K562 (cell line): Measurements from ENCODE around the gene DYRK1B.

Experiments used
- EGR1 ChIP-seq: fragments of 450-650 bp; conservative IDR thresholded peaks from 2 replicates; pipeline ENCODE4 v1.6.1; 2017; ENCODE audit warnings: mild to moderate bottlenecking
- FOS ChIP-seq: IDR thresholded peaks from 3 replicates; pipeline ENCODE4 v1.6.1; 2011; ENCODE audit not compliant: insufficient read length; ENCODE audit errors: extremely low read depth
- KLF10 ChIP-seq: fragments of 250-450 bp; sonication (Bioruptor Pico); IDR thresholded peaks from 2 replicates; pipeline ENCODE4 v1.6.1; 2021; ENCODE audit warnings: matching md5 sums
- TF ChIP-seq, protein P1 (sequence below), 3 experiments: fragments of 200-800 bp in 1 of 3; fragments of 250-450 bp in 1 of 3; fragments of 450-650 bp in 1 of 3; sonication (Bioruptor Pico) in 1 of 3; sonication (Bioruptor generic) in 1 of 3; formaldehyde crosslinking in 1 of 3; IDR thresholded peaks; 2 replicates each; pipeline versions ENCODE4 v1.6.1 to v1.8.0; 2016 to 2022; ENCODE audit warnings: mild to moderate bottlenecking in 2 of 3, missing genetic modification characterization in 2 of 3, missing compliant biosample characterization in 1 of 3, moderate library complexity in 1 of 3

DNA sequence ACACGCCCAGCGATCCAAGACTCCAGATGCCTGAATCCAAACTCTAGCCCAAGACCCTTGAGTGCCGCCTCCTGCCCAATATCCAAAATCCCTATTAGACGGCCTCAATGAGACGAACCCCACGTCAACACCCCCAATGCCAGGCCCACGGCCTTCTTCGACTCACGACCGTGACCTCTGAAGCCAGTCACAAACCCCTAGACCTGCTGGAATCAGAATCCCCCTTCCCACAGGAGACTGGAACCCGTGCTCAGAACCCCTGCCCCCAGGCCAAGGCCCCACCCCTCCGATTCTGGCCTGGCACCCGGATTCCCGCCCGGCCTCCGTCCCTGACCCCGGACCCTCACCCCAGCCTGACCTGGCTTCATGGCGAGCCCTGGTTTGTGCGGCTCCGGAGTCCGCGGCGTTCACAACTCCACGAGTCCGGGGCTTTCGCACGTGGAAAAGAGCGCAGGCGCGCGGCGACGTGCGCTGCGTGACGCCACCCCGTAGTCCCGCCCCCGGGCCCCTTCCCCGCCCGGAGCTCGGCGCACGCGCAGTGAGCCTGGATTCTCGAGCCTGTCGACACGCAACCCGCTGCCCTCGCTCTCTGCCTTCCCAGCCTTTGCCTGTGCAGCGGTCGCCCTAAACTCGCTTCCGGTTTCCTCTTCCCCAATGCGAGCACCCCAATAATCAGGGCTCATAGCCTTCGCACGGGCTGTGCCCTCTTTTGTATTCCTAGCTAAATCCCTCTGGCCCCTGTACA, 12.1 kb upstream of the DYRK1B start, which contains the start of gene FBL:
- TF ChIP-seq KLF10 (CRISPR knock-in tag) (no peak), FOS (no peak), EGR1 (peak; percentile 49)
- TF ChIP-seq, protein P1, sequence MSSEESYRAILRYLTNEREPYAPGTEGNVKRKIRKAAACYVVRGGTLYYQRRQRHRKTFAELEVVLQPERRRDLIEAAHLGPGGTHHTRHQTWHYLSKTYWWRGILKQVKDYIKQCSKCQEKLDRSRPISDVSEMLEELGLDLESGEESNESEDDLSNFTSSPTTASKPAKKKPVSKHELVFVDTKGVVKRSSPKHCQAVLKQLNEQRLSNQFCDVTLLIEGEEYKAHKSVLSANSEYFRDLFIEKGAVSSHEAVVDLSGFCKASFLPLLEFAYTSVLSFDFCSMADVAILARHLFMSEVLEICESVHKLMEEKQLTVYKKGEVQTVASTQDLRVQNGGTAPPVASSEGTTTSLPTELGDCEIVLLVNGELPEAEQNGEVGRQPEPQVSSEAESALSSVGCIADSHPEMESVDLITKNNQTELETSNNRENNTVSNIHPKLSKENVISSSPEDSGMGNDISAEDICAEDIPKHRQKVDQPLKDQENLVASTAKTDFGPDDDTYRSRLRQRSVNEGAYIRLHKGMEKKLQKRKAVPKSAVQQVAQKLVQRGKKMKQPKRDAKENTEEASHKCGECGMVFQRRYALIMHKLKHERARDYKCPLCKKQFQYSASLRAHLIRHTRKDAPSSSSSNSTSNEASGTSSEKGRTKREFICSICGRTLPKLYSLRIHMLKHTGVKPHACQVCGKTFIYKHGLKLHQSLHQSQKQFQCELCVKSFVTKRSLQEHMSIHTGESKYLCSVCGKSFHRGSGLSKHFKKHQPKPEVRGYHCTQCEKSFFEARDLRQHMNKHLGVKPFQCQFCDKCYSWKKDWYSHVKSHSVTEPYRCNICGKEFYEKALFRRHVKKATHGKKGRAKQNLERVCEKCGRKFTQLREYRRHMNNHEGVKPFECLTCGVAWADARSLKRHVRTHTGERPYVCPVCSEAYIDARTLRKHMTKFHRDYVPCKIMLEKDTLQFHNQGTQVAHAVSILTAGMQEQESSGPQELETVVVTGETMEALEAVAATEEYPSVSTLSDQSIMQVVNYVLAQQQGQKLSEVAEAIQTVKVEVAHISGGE (CRISPR knock-in tag; IDR thresholded peaks at IDR 0.05), result peak in 1 of 3 experiments; percentile 27; a peak in 1 of 6 replicates
